Measurements from ENCODE around the gene CD164.

CD164 gene

DNA sequence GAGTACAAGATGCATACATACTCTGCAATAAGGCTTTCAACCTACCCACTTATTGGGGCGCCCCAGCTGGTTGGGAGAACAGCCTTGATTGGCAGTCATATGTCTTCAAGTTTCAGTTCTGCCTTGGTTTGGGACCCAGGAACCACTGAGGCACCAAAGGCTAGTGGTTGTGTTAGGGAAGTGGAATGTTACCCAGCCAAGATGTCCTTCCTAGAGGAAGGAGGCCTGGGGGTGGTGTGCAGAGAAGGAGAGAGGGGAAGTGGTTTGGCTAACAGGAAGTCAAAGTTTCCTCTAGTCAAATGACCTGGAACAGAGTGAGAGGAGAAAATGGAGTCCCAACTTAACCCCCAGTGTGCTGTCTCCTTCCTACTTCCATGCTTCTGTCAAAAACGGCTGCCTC, 59.4 kb downstream of the CD164 start:
- H3K27ac ChIP-seq (ENCODE audit: low read length), result no peak overlapping the region
- peaks cover 4% of the 10 kb centered on the region; the same call in 1 of the 2 replicates for H3K4me1 ChIP-seq (ENCODE audit: low read length)
- no peaks in the 10 kb centered on the region for H3K79me2 ChIP-seq (ENCODE audit: low read length)
- H3K4me2 ChIP-seq (ENCODE audit: low read depth, low read length), result no peak overlapping the region
- H2AFZ ChIP-seq (ENCODE audit: low read length), result no peak overlapping the region
- H3K9me3 ChIP-seq (replicated peaks; ENCODE audit: insufficient read depth, low read length), result no peaks in the 10 kb centered on the region
- no peak overlapping the region for H3K9ac ChIP-seq (ENCODE audit: low read length)
- no peak overlapping the region for H3K4me3 ChIP-seq (ENCODE audit: low read length)
- no peaks in the 10 kb centered on the region for H3K27me3 ChIP-seq (replicated peaks; ENCODE audit: insufficient read depth, low read length)
- no peaks in the 10 kb centered on the region for H4K20me1 ChIP-seq (ENCODE audit: insufficient read depth, low read length)
- no peaks in the 10 kb centered on the region for H3F3A ChIP-seq (ENCODE audit: insufficient read depth, low read length)
- no peak for TF ChIP-seq EZH2phosphoT487 (IDR thresholded peaks at IDR 0.05; ENCODE audit: low read length)
- TF ChIP-seq, protein P1, sequence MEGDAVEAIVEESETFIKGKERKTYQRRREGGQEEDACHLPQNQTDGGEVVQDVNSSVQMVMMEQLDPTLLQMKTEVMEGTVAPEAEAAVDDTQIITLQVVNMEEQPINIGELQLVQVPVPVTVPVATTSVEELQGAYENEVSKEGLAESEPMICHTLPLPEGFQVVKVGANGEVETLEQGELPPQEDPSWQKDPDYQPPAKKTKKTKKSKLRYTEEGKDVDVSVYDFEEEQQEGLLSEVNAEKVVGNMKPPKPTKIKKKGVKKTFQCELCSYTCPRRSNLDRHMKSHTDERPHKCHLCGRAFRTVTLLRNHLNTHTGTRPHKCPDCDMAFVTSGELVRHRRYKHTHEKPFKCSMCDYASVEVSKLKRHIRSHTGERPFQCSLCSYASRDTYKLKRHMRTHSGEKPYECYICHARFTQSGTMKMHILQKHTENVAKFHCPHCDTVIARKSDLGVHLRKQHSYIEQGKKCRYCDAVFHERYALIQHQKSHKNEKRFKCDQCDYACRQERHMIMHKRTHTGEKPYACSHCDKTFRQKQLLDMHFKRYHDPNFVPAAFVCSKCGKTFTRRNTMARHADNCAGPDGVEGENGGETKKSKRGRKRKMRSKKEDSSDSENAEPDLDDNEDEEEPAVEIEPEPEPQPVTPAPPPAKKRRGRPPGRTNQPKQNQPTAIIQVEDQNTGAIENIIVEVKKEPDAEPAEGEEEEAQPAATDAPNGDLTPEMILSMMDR (IDR thresholded peaks at IDR 0.05; ENCODE audit: low read length), result no peak
- no peak for DNase-seq
- H3K9me2 ChIP-seq (replicated peaks; ENCODE audit: insufficient read depth, low read length), result no peaks in the 10 kb centered on the region
- no peaks in the 10 kb centered on the region for H3K36me3 ChIP-seq (replicated peaks; ENCODE audit: insufficient read depth, low read length)

DNA sequence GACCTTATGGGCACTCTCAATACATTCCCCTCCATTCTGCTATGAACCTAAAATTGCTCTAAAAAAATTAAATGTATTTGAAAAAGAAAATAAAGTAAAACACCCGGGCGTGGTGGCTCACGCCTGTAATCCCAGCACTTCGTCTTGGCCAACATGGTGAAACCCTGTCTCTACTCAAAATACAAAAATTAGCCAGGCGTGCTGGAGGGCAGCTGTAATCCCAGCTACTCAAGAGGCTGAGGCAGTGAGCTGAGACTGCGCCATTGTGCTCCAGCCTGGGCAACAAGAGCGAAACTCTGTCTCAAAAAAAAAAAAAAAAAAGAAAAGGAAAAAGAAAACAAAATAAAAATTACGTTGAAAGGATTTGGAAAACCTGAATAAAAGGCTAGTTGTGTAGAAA, 60.5 kb downstream of the CD164 start:
- no peaks in the 10 kb centered on the region for H3K27me3 ChIP-seq (replicated peaks; ENCODE audit: insufficient read depth, low read length)
- no peaks in the 10 kb centered on the region for H3K9me3 ChIP-seq (replicated peaks; ENCODE audit: insufficient read depth, low read length)
- no peak overlapping the region for H3K9ac ChIP-seq (ENCODE audit: low read length)
- peaks cover 4% of the 10 kb centered on the region; the same call in 1 of the 2 replicates for H3K4me1 ChIP-seq (ENCODE audit: low read length)
- no peaks in the 10 kb centered on the region for H3K36me3 ChIP-seq (replicated peaks; ENCODE audit: insufficient read depth, low read length)
- no peaks in the 10 kb centered on the region for H3K79me2 ChIP-seq (ENCODE audit: low read length)
- H3K4me3 ChIP-seq (ENCODE audit: low read length), result no peak overlapping the region
- no peaks in the 10 kb centered on the region for H3F3A ChIP-seq (ENCODE audit: insufficient read depth, low read length)
- no peaks in the 10 kb centered on the region for H3K9me2 ChIP-seq (replicated peaks; ENCODE audit: insufficient read depth, low read length)
- H4K20me1 ChIP-seq (ENCODE audit: insufficient read depth, low read length), result no peaks in the 10 kb centered on the region
- H2AFZ ChIP-seq (ENCODE audit: low read length), result no peak overlapping the region
- TF ChIP-seq EZH2 (optimal IDR thresholded peaks at IDR 0.05; ENCODE audit: low read depth, low read length) (no peak), EZH2phosphoT487 (IDR thresholded peaks at IDR 0.05; ENCODE audit: low read length) (no peak)
- TF ChIP-seq, protein P1 (IDR thresholded peaks at IDR 0.05; ENCODE audit: low read length), result no peak
- no peak overlapping the region for H3K4me2 ChIP-seq (ENCODE audit: low read depth, low read length)
- DNase-seq, result no peak
- no peak overlapping the region for H3K27ac ChIP-seq (ENCODE audit: low read length)

DNA sequence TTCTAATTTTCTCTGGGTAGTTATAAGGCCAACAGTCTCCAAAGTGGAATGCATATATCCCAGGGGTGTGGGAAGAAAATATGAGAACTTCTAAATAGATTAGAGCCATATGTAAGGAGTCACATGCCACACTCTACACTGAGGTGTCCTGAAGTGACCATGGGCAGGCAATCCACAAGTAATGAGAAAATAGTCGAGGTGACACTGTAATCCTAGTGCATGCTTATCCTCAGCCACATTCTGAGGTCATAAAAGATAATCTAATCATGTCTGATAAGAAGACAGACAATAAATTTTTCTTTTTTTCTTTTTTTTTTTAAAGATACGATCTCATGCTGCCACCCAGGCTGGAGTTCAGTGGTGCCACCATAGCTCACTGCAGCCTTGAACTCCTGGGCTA, 62.2 kb downstream of the CD164 start:
- Histone ChIP-seq H3K9me3 (replicated peaks; ENCODE audit: insufficient read depth, low read length) (no peaks in the 10 kb centered on the region), H3K36me3 (replicated peaks; ENCODE audit: insufficient read depth, low read length) (no peaks in the 10 kb centered on the region), H3K4me1 (ENCODE audit: low read length) (peaks cover 4% of the 10 kb centered on the region; the same call in 1 of the 2 replicates), H2AFZ (ENCODE audit: low read length) (no peak overlapping the region), H3K4me3 (ENCODE audit: low read length) (no peak overlapping the region), H3K79me2 (ENCODE audit: low read length) (no peaks in the 10 kb centered on the region), H3K9ac (ENCODE audit: low read length) (no peak overlapping the region), H3F3A (ENCODE audit: insufficient read depth, low read length) (no peaks in the 10 kb centered on the region), H4K20me1 (ENCODE audit: insufficient read depth, low read length) (no peaks in the 10 kb centered on the region), H3K9me2 (replicated peaks; ENCODE audit: insufficient read depth, low read length) (no peaks in the 10 kb centered on the region), H3K4me2 (ENCODE audit: low read depth, low read length) (no peak overlapping the region), H3K27ac (ENCODE audit: low read length) (no peak overlapping the region), H3K27me3 (replicated peaks; ENCODE audit: insufficient read depth, low read length) (no peaks in the 10 kb centered on the region)
- no peak for DNase-seq
- TF ChIP-seq EZH2phosphoT487 (IDR thresholded peaks at IDR 0.05; ENCODE audit: low read length), result no peak
- TF ChIP-seq, protein P1 (IDR thresholded peaks at IDR 0.05; ENCODE audit: low read length), result no peak
- TF ChIP-seq EZH2 (optimal IDR thresholded peaks at IDR 0.05; ENCODE audit: low read depth, low read length), result no peak
